Fibroblast of skin of back (primary cell): ENCODE data around the gene FNIP2.
"Not testable (repeated sequence)": the region's sequence is repeated elsewhere in the genome, so short reads cannot be mapped to it uniquely, and the experiment has no call there.

Experiments used
- DNase-seq: peaks from one replicate; pipeline ENCODE4 v3.0.0-alpha.2; 2013

Gene FNIP2

GRCh38 chr4:158920452-158920996, 151.7 kb downstream of the FNIP2 start:
- not testable (repeated sequence) for DNase-seq

- DNase-seq = not testable (repeated sequence)
Measured at GRCh38 chr4:158927774-158928173, 158.9 kb downstream of the FNIP2 start.

- DNase-seq = no peak
Measured at GRCh38 chr4:158929939-158930638, 161.3 kb downstream of the FNIP2 start.

GRCh38 chr4:158930639-158930972, 161.8 kb downstream of the FNIP2 start:
- peak; percentile 30 for DNase-seq

- DNase-seq = no peak
Measured at GRCh38 chr4:158933236-158933635, 164.4 kb downstream of the FNIP2 start.

GRCh38 chr4:158934996-158935669, 166.3 kb downstream of the FNIP2 start:
- no peak for DNase-seq

- DNase-seq = no peak
Measured at GRCh38 chr4:158936238-158936637, 167.4 kb downstream of the FNIP2 start.

GRCh38 chr4:158938220-158939044, 169.6 kb downstream of the FNIP2 start:
- peak; percentile 55 for DNase-seq

GRCh38 chr4:158940271-158940670, 171.4 kb downstream of the FNIP2 start:
- no peak for DNase-seq

- no peak for DNase-seq
Measured at GRCh38 chr4:158941321-158941720, 172.5 kb downstream of the FNIP2 start.

- DNase-seq = no peak
Measured at GRCh38 chr4:158941895-158942294, 173.1 kb downstream of the FNIP2 start.

- no peak for DNase-seq
Measured at GRCh38 chr4:158945529-158946108, 176.8 kb downstream of the FNIP2 start.

- no peak for DNase-seq
Measured at GRCh38 chr4:158946825-158947224, 178.0 kb downstream of the FNIP2 start.

GRCh38 chr4:158948071-158948470, 179.2 kb downstream of the FNIP2 start:
- DNase-seq = no peak

- DNase-seq = peak; percentile 49
Measured at GRCh38 chr4:158949099-158949498, 180.3 kb downstream of the FNIP2 start.

GRCh38 chr4:158952221-158952774, 183.5 kb downstream of the FNIP2 start:
- not testable (repeated sequence) for DNase-seq

- not testable (repeated sequence) for DNase-seq
Measured at GRCh38 chr4:158956345-158956744, 187.5 kb downstream of the FNIP2 start.

- DNase-seq = not testable (repeated sequence)
Measured at GRCh38 chr4:158956918-158957317, 188.1 kb downstream of the FNIP2 start.
